ENCODE measurements around the gene B9D1.

B9D1 gene

DNA sequence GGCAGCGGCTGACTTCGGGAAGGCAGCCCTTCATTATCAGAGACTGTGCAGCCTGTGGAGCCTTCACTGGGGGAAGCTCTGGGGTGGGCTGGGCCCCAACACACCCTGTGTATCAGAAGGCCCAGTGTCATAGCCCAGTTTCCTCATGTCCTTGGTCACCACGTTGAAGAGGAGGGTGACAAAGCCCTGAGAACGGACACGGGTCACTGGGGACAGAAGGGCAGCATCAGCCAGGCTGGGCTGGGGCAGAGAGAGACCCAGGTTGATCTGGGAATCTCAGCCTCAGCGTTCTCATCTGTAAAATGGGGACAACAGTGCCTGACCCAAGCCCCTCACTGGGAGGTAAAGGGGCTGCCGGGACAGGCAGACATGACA lies 19.3 kb downstream of the B9D1 start:
- H3K4me3 ChIP-seq (ENCODE audit: low read depth, low read length): no peak overlapping the region
- no peak for DNase-seq (ENCODE audit: low read depth)
- TF ChIP-seq, protein P1, sequence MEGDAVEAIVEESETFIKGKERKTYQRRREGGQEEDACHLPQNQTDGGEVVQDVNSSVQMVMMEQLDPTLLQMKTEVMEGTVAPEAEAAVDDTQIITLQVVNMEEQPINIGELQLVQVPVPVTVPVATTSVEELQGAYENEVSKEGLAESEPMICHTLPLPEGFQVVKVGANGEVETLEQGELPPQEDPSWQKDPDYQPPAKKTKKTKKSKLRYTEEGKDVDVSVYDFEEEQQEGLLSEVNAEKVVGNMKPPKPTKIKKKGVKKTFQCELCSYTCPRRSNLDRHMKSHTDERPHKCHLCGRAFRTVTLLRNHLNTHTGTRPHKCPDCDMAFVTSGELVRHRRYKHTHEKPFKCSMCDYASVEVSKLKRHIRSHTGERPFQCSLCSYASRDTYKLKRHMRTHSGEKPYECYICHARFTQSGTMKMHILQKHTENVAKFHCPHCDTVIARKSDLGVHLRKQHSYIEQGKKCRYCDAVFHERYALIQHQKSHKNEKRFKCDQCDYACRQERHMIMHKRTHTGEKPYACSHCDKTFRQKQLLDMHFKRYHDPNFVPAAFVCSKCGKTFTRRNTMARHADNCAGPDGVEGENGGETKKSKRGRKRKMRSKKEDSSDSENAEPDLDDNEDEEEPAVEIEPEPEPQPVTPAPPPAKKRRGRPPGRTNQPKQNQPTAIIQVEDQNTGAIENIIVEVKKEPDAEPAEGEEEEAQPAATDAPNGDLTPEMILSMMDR (IDR thresholded peaks at IDR 0.05; ENCODE audit: control insufficient read depth, extremely low read depth, insufficient read depth): no peak

DNA sequence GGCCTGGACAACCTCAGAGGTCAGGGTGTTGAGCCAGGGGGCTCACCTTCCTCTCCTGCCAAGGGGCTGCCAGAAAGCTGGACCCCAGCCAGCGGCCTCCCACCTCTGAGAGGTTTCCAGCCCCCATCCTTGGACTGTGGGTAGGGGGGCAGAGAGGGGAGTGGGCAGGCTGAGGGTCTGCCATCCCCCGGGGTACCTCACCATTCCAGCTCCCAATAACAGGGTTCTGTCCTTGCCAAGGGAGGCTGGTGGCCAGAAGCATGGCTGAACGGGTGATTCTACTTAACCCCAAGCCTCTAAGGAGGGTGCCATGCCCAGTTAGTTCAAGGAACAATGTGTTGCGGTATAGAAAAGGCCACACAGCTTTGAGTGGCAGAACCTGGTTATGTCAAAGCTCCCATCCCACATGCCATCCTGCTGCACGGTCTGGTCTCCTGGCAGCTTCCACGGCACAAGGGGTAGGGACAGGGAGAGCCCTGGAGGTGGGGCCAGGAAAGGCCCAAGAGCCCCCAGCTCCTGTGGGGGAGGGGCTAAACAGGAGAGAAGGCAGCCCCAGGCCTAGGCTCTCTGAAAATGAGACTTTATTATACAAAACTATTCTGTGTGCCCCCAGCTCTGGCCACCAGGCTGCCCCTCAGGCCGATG lies 19.8 kb downstream of the B9D1 start:
- TF ChIP-seq, protein P1 (IDR thresholded peaks at IDR 0.05; ENCODE audit: control insufficient read depth, extremely low read depth, insufficient read depth): no peak
- no peak for DNase-seq (ENCODE audit: low read depth)
- H3K4me3 ChIP-seq (ENCODE audit: low read depth, low read length): no peak overlapping the region

DNA sequence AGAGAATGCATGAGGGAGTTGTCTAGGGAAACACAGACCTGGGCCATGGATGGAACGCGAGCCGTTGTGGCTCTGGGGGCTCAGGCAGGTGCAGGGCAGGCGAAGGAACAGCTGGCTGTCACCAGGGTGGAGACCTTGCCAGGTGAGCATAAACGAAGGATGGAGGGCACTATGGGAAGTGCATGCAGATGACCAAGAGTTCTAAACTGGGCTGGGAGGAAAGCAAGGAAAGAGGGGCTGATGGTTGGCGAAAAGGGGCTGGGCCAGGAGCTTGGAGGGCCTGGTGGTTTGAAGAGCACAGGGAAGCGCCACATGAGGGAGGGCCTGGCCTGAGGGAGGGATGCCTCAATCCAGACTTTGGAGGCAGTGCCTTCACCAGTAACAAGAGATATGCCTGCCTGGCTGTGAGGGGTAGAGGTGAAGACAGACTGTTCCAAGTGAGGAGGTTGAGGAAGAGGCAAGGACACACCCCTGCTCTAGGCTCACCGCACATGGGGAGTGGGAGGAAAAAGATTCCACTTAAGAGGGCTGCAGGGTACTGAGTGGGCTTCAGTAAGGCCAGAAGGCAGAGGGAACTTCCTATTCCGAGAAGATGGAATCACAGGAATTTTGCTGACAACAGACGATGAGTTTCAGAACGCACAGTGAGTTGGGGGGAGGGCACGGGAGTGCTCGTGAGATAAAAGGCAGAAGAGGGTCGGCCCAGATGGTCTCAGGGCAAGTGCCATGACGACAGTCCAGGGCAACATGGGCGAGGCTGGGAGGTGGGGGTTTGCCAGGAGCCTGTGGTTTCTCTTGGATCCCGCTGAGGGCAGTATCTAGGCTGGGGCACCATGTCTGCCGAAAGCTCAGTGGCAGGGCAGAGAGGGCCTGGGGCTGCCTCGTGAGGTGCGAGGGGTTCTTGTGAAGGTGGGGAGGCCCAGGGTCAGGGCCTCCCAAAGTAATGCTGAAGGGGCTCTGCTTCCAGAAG lies 20.6 kb downstream of the B9D1 start:
- no peak overlapping the region for H3K4me3 ChIP-seq (ENCODE audit: low read depth, low read length)
- TF ChIP-seq, protein P1 (IDR thresholded peaks at IDR 0.05; ENCODE audit: control insufficient read depth, extremely low read depth, insufficient read depth): no peak
- DNase-seq (ENCODE audit: low read depth): no peak

DNA sequence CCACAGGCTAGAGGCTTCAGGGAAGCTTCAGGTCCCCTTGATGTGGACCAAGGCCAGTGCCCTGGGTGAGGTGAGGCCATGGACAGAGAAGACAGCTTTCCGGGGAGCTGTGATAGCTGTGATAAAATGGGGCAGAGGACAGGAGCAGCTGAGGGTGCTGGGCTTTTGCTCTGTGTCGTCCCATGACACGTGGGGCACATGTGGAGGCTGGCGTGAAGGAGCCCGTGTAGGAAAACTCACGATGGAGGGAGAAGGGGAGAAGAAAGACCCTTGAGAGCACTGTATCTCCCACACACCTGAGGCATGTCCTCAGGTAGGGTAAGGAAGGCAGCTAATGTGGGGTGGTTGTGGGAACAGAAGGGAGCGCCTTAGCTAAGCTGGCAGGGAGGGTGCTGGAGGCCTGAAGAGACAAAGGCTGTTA lies 21.3 kb downstream of the B9D1 start:
- no peak overlapping the region for H3K4me3 ChIP-seq (ENCODE audit: low read depth, low read length)
- TF ChIP-seq, protein P1 (IDR thresholded peaks at IDR 0.05; ENCODE audit: control insufficient read depth, extremely low read depth, insufficient read depth): no peak

DNA sequence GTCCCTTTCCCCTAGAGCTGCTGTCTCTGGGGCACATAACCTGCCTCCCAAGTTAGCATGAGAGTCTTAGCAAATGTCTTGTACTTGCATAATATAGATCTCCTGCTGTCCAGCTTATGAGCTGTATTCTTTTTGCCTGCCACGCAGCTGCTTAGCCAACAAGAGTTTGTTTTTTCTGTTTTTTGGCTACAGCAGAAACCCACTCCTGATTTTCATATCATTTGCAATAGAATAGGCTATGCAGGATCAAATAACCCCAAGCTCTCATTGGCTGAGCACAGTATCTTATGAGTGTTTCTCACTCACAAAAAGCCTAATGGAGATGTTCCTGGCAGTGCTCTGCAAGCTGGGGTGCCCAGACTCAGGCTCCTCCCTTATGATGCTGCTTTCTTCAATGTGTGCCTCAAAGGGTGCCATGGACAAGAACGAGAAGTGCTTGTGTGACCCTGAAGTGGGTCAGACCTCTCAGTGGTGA lies 23.1 kb downstream of the B9D1 start:
- no peak overlapping the region for H3K4me3 ChIP-seq (ENCODE audit: low read depth, low read length)
- TF ChIP-seq, protein P1 (IDR thresholded peaks at IDR 0.05; ENCODE audit: control insufficient read depth, extremely low read depth, insufficient read depth): no peak
- DNase-seq (ENCODE audit: low read depth): no peak

More for the DNA sequence above, 21.3 kb downstream of the B9D1 start:
- no peak for DNase-seq (ENCODE audit: low read depth)

DNA sequence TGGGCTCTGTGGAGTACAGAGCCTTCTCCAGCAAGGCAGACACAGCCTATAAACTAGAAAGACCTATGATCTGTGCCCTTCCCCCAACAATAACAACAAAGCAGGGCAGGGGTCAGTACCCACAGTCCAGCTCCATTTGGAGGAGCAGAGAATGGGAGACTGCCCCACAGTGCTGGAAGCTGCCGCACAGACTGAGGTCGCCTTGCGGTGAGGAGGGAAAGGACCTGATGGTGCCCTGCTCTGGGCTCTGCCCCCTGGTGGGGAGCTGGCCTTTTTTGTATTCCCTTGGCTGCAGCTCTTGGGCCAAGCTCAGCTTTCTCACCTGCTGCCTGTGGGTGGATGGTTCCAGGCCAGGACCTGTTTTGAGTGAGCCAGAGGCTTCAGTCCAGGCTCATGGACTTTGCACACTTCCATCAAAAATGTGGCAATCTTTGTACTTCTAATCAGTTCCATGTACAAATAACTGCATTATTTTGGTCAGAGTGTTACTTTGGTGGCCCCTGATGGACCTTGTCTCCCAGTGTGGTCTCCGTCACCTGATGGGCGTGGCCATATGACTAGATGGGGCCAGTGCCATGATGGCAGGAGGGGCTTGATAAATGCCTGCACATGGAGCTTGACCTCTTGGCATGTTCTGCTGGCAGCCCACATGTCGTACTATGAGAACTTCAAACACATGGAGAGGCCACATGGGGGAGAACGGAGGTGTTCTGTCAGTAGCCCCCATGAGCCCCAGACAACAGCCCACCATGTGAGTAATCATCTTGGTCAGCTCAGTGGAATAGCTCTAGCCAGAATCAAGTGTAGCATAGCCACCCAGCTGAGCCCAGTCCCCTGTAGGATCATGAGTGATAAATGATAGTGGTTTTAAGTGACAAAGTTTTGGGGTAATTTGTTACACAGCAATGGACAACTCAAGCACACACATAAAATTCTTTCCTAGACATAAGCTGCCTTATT lies 24.2 kb downstream of the B9D1 start:
- TF ChIP-seq, protein P1 (IDR thresholded peaks at IDR 0.05; ENCODE audit: control insufficient read depth, extremely low read depth, insufficient read depth): peak; percentile 72
- no peak overlapping the region for H3K4me3 ChIP-seq (ENCODE audit: low read depth, low read length)
- peak; percentile 52 for DNase-seq (ENCODE audit: low read depth)
